ENCODE measurements around the gene TIMM10B.

GRCh38 chr11:6526411-6527135, 45.3 kb downstream of the TIMM10B start:
- TF ChIP-seq CTCF (IDR thresholded peaks at IDR 0.05; ENCODE audit: low read depth, low read length, poor library complexity, severe bottlenecking) (no peak), EZH2phosphoT487 (IDR thresholded peaks at IDR 0.05; ENCODE audit: borderline replicate concordance, low read length) (no peak)
